RWPE2 (cell line): ENCODE measurements around the gene KIRREL3.

Source experiments
- ATAC-seq: fragments of 200-7000 bp; cut with Tn5 transposase; 3 replicates; pipeline ENCODE4 v1.9.1; 2021; ENCODE audit warnings: low read depth
- DNase-seq: peaks from one replicate; pipeline ENCODE4 v3.0.0-alpha.2; 2020; ENCODE audit warnings: low spot score
- H3K27ac ChIP-seq: fragments of 450-650 bp; 2 replicates; pipeline ENCODE4 v1.5.1; 2017; ENCODE audit warnings: mild to moderate bottlenecking; ENCODE audit not compliant: poor library complexity, severe bottlenecking
- H3K27me3 ChIP-seq: fragments of 250-450 bp; sonication (Bioruptor Pico); 2 replicates; pipeline ENCODE4 v1.5.1; 2021; ENCODE audit warnings: mild to moderate bottlenecking, moderate library complexity; ENCODE audit not compliant: insufficient read depth, poor library complexity, severe bottlenecking
- H3K36me3 ChIP-seq: fragments of 250-450 bp; sonication (Bioruptor Pico); 2 replicates; pipeline ENCODE4 v1.5.1; 2020; ENCODE audit warnings: low read depth, mild to moderate bottlenecking, moderate library complexity
- H3K4me1 ChIP-seq: fragments of 250-450 bp; sonication (Bioruptor Pico); 2 replicates; pipeline ENCODE4 v1.5.1; 2021; ENCODE audit warnings: mild to moderate bottlenecking, moderate library complexity; ENCODE audit not compliant: insufficient read depth, poor library complexity, severe bottlenecking
- H3K4me3 ChIP-seq: fragments of 250-450 bp; sonication (Bioruptor Pico); 2 replicates; pipeline ENCODE4 v1.5.1; 2021; ENCODE audit warnings: mild to moderate bottlenecking, moderate library complexity; ENCODE audit not compliant: severe bottlenecking
- H3K9me3 ChIP-seq: fragments of 250-450 bp; sonication (Bioruptor Pico); 2 replicates; pipeline ENCODE4 v1.5.1; 2021; ENCODE audit warnings: mild to moderate bottlenecking, moderate library complexity; ENCODE audit not compliant: severe bottlenecking
- CTCF ChIP-seq: fragments of 450-650 bp; IDR thresholded peaks from one replicate; pipeline ENCODE4 v1.5.1; 2017; ENCODE audit warnings: mild to moderate bottlenecking, moderate library complexity; ENCODE audit not compliant: poor library complexity, severe bottlenecking

Gene KIRREL3

GRCh38 chr11:127028648-127029047, 28.1 kb upstream of the KIRREL3 start:
- TF ChIP-seq CTCF: no peak
- Histone ChIP-seq H3K4me1 (no peaks in the 10 kb centered on the region), H3K27me3 (peaks cover 4% of the 10 kb centered on the region)

GRCh38 chr11:127027789-127028188, 27.2 kb upstream of the KIRREL3 start:
- TF ChIP-seq CTCF: no peak
- Histone ChIP-seq H3K36me3 (no peaks in the 10 kb centered on the region), H3K4me3 (no peak overlapping the region), H3K27me3 (peaks cover 4% of the 10 kb centered on the region), H3K27ac (no peak overlapping the region), H3K4me1 (no peaks in the 10 kb centered on the region), H3K9me3 (no peaks in the 10 kb centered on the region)
- no peak for ATAC-seq
- no peak for DNase-seq

More at GRCh38 chr11:127028648-127029047, 28.1 kb upstream of the KIRREL3 start:
- H3K9me3 ChIP-seq: no peaks in the 10 kb centered on the region
- H3K27ac ChIP-seq: no peak overlapping the region
- H3K4me3 ChIP-seq: no peak overlapping the region
- no peaks in the 10 kb centered on the region for H3K36me3 ChIP-seq
- no peak for DNase-seq
- no peak for ATAC-seq

GRCh38 chr11:127027000-127027399, 26.4 kb upstream of the KIRREL3 start:
- H3K36me3 ChIP-seq: no peaks in the 10 kb centered on the region
- H3K27me3 ChIP-seq: peaks cover 4% of the 10 kb centered on the region
- no peaks in the 10 kb centered on the region for H3K4me1 ChIP-seq
- ATAC-seq: no peak
- no peak overlapping the region for H3K4me3 ChIP-seq
- no peak for TF ChIP-seq CTCF
- no peak overlapping the region for H3K27ac ChIP-seq
- no peaks in the 10 kb centered on the region for H3K9me3 ChIP-seq
- no peak for DNase-seq

GRCh38 chr11:127023991-127024390, 23.4 kb upstream of the KIRREL3 start:
- Histone ChIP-seq H3K27ac (peak overlapping the region; percentile 37), H3K4me1 (no peaks in the 10 kb centered on the region), H3K27me3 (no peaks in the 10 kb centered on the region), H3K36me3 (no peaks in the 10 kb centered on the region), H3K4me3 (no peak overlapping the region), H3K9me3 (no peaks in the 10 kb centered on the region)
- ATAC-seq (peak; percentile 60), DNase-seq (no peak)
- no peak for TF ChIP-seq CTCF

- H3K4me1 ChIP-seq: no peaks in the 10 kb centered on the region
- no peaks in the 10 kb centered on the region for H3K9me3 ChIP-seq
- DNase-seq (no peak), ATAC-seq (no peak)
- no peak overlapping the region for H3K4me3 ChIP-seq
- TF ChIP-seq CTCF: no peak
- H3K27ac ChIP-seq: no peak overlapping the region
- H3K27me3 ChIP-seq: no peaks in the 10 kb centered on the region
- no peaks in the 10 kb centered on the region for H3K36me3 ChIP-seq
Observed at GRCh38 chr11:127018683-127019279, 18.2 kb upstream of the KIRREL3 start.
